Measurements from ENCODE around the gene PRR33. TPM values are rescaled to one million over a fixed set of nuclear protein-coding genes. Genes with fewer than 3 reads are reported as not detected.

Gene PRR33
- polyA plus RNA-seq, 2 of the 4 experiments (the other 2 are of a cell fraction): not detected

GRCh38 chr11:1899090-1899489 is 7.4 kb upstream of the PRR33 start (continued):
- TF ChIP-seq CHD2 (IDR thresholded peaks at IDR 0.05; ENCODE audit: low read length, partially characterized antibody) (no peak), JUN (IDR thresholded peaks at IDR 0.05) (no peak), HEYL (CRISPR knock-in tag; IDR thresholded peaks at IDR 0.05) (no peak)

DNA sequence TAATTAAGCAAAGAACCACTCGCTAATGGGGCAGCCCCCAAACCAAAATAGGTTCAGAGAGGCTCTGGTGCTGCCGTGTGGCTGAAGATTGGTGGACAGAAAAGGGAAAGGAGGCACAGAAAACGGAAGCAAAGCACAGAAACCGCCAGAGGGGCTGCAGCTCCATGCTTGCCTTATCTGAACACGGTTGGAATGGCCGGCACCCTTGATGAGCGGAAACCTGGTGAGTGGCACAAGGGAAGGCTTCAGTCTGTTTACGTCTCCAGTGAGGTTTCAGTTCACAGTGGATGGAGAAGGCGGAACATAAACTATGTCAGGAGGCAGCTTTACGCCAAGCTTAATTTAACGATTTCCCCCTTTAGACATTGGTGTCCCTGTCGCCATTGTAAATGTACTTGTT is 5.2 kb upstream of the PRR33 start:
- no peak for TF ChIP-seq HDAC2 (IDR thresholded peaks at IDR 0.05)
- no peak for TF ChIP-seq FOSB (CRISPR knock-in tag; IDR thresholded peaks at IDR 0.05)
- TF ChIP-seq POLR2AphosphoS2 (conservative IDR thresholded peaks at IDR 0.05; ENCODE audit: low read length): no peak
- TF ChIP-seq CEBPB (IDR thresholded peaks at IDR 0.05): no peak
- no peak for TF ChIP-seq RFX5 (IDR thresholded peaks at IDR 0.05)
- no peak for TF ChIP-seq MAX (IDR thresholded peaks at IDR 0.05)
- TF ChIP-seq NFE2L2 (conservative IDR thresholded peaks at IDR 0.05; ENCODE audit: low read length): no peak
- TF ChIP-seq CBX2 (IDR thresholded peaks at IDR 0.05; ENCODE audit: borderline replicate concordance, low read depth): no peak
- TF ChIP-seq, protein P1, sequence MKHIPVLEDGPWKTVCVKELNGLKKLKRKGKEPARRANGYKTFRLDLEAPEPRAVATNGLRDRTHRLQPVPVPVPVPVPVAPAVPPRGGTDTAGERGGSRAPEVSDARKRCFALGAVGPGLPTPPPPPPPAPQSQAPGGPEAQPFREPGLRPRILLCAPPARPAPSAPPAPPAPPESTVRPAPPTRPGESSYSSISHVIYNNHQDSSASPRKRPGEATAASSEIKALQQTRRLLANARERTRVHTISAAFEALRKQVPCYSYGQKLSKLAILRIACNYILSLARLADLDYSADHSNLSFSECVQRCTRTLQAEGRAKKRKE (CRISPR knock-in tag; IDR thresholded peaks at IDR 0.05; ENCODE audit: low read depth): no peak
- TF ChIP-seq GATA3 (IDR thresholded peaks at IDR 0.05; ENCODE audit: borderline replicate concordance): no peak
- no peak for TF ChIP-seq MAZ (IDR thresholded peaks at IDR 0.05; ENCODE audit: borderline replicate concordance, low read depth, low read length)
- TF ChIP-seq ELK1 (IDR thresholded peaks at IDR 0.05; ENCODE audit: low read depth, low read length): no peak
- TF ChIP-seq BHLHE40 (IDR thresholded peaks at IDR 0.05; ENCODE audit: low read depth, low read length): no peak
- TF ChIP-seq, protein P2, sequence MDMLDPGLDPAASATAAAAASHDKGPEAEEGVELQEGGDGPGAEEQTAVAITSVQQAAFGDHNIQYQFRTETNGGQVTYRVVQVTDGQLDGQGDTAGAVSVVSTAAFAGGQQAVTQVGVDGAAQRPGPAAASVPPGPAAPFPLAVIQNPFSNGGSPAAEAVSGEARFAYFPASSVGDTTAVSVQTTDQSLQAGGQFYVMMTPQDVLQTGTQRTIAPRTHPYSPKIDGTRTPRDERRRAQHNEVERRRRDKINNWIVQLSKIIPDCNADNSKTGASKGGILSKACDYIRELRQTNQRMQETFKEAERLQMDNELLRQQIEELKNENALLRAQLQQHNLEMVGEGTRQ (IDR thresholded peaks at IDR 0.05): no peak
- no peak for TF ChIP-seq RARB (CRISPR knock-in tag; IDR thresholded peaks at IDR 0.05)
- FAIRE-seq (no peak), DNase-seq (ENCODE audit: low read depth in 1 of 2, low spot score in 1 of 2) (no peak), ATAC-seq (no peak)
- ChIA-PET POLR2A (no interaction called here), CTCF (interaction anchor here (1.0 to 5.8 kb wide), 7 partner anchors 8 to 255 kb away, joined by 3 to 33 read pairs (median 8); partner anchors contain the start of gene MRPL23)
- Histone ChIP-seq H3K9me3 (no peaks in the 10 kb centered on the region), H3K27ac (no peak overlapping the region), H3K4me2 (no peak overlapping the region), H3K4me3 (no peak overlapping the region), H3K4me1 (no peaks in the 10 kb centered on the region)
- WGBS (ENCODE audit: missing lambda C conversion rate): 53% methylated on average over 12 of the region's 12 CpGs

DNA sequence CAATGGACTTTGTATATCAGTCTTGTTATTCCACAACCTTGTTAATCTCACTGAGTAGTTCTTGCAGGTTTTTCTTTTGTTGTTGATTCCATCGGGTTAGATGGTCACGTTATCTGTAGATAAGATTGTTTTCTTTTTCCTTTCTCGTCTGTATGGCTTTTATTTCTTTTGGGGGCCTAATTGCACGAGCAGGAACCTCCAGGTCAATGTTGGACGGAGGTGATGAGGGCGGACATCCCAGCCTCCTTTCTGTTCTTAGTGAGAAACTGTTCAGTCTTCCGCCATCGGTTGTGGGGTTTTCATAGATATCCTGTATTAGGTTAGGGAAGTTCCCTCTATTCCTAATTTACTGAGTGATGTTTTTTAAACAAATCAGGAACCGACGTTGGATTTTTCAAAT is 4.8 kb upstream of the PRR33 start:
- no peaks in the 10 kb centered on the region for H3K4me1 ChIP-seq
- H3K27ac ChIP-seq: no peak overlapping the region
- POLR2A ChIA-PET: no interaction called here
- no peak for ATAC-seq
- FAIRE-seq: no peak
- WGBS (ENCODE audit: missing lambda C conversion rate): 53% methylated on average over 10 of the region's 10 CpGs
- CTCF ChIA-PET: interaction anchor here (0.9 to 5.8 kb wide), 9 partner anchors 9 to 255 kb away, joined by 3 to 33 read pairs (median 7); partner anchors contain the start of gene MRPL23
- DNase-seq (ENCODE audit: low read depth in 1 of 2, low spot score in 1 of 2): no peak
- H3K4me3 ChIP-seq: no peak overlapping the region
- TF ChIP-seq HEYL (CRISPR knock-in tag; IDR thresholded peaks at IDR 0.05) (no peak), JUNB (IDR thresholded peaks at IDR 0.05) (no peak), CEBPB (IDR thresholded peaks at IDR 0.05) (no peak), GATA3 (IDR thresholded peaks at IDR 0.05; ENCODE audit: borderline replicate concordance) (no peak)
- TF ChIP-seq, protein P3, sequence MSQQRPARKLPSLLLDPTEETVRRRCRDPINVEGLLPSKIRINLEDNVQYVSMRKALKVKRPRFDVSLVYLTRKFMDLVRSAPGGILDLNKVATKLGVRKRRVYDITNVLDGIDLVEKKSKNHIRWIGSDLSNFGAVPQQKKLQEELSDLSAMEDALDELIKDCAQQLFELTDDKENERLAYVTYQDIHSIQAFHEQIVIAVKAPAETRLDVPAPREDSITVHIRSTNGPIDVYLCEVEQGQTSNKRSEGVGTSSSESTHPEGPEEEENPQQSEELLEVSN (IDR thresholded peaks at IDR 0.05; ENCODE audit: borderline replicate concordance, low read depth): no peak
- no peak overlapping the region for H3K4me2 ChIP-seq
- H3K9me3 ChIP-seq: no peaks in the 10 kb centered on the region

Measured in A549 (cell line).